D721Med (cell line): ENCODE results near the gene FAM53B.

Experiments
- DNase-seq: peaks from one replicate; pipeline ENCODE4 v3.0.0; 2011; ENCODE audit warnings: low spot score; ENCODE audit not compliant: insufficient read length
- FAIRE-seq: peaks from 2 replicates; lab custom pipeline; 2011; peaks lifted over from hg19 to GRCh38; lab: Jason Lieb, UNC
- CTCF ChIP-seq: IDR thresholded peaks from 2 replicates; pipeline ENCODE4 v1.5.1; 2012; ENCODE audit warnings: mild to moderate bottlenecking, control low read depth; ENCODE audit not compliant: insufficient read depth; ENCODE audit errors: missing control alignments

The FAM53B gene

GRCh38 chr10:124669141-124669823 lies 74.9 kb downstream of the FAM53B start:
- no peak for DNase-seq
- no peak for TF ChIP-seq CTCF
- FAIRE-seq, result no peak

GRCh38 chr10:124668517-124669051 lies 75.6 kb downstream of the FAM53B start:
- no peak for DNase-seq
- no peak for FAIRE-seq
- no peak for TF ChIP-seq CTCF

GRCh38 chr10:124667425-124668345 lies 76.5 kb downstream of the FAM53B start:
- no peak for TF ChIP-seq CTCF
- DNase-seq (no peak), FAIRE-seq (no peak)

GRCh38 chr10:124666494-124666893 lies 77.7 kb downstream of the FAM53B start:
- TF ChIP-seq CTCF, result no peak
- no peak for FAIRE-seq
- no peak for DNase-seq

GRCh38 chr10:124665980-124666379 lies 78.2 kb downstream of the FAM53B start:
- TF ChIP-seq CTCF, result no peak
- DNase-seq, result no peak

GRCh38 chr10:124665558-124665957 lies 78.6 kb downstream of the FAM53B start:
- TF ChIP-seq CTCF, result no peak
- FAIRE-seq (no peak), DNase-seq (no peak)

More at GRCh38 chr10:124665980-124666379, 78.2 kb downstream of the FAM53B start:
- FAIRE-seq, result no peak
